Measurements from ENCODE around the gene ZNF416.

DNA sequence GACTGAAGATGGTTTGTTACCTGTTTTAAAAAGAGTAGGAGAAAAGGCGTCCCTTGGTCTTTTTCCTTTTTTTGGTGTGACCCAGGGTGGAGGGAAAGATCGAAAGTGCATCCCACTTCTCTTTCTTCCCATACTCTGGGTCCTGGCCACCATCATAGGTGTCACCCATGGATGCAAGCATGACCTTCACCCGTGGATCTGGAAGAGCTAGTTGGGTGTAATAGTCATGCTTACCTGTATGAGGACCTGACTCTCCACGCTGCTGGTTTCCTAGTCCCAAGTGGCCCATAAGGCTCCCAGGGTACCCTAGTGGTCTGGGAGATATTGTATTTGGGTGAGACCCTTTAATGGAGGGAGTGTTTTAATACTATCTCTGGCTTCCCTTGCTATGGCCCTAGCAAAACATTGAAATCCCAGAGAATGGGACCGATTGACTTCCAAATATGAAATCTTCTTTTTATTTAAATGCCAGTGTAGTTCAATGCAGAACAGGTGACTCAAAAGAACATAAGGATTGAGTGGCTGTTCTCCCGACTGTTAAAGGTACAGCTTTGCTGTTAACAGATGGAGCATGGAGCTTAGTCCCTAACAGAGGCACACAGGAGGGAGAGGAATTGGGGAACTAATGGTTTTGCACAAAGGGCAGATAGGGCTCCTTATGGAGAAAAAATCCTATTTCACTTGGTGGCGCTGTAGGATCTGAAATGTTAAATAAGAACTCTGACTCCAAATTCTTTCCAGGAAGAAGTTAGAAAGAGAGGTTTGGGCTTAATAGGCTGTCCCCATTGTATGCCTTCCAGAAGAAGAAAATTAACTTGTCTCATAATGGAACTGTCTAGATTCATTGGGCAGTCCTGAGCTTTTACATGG, 12.1 kb downstream of the ZNF416 start:
- TF ChIP-seq, protein P1, sequence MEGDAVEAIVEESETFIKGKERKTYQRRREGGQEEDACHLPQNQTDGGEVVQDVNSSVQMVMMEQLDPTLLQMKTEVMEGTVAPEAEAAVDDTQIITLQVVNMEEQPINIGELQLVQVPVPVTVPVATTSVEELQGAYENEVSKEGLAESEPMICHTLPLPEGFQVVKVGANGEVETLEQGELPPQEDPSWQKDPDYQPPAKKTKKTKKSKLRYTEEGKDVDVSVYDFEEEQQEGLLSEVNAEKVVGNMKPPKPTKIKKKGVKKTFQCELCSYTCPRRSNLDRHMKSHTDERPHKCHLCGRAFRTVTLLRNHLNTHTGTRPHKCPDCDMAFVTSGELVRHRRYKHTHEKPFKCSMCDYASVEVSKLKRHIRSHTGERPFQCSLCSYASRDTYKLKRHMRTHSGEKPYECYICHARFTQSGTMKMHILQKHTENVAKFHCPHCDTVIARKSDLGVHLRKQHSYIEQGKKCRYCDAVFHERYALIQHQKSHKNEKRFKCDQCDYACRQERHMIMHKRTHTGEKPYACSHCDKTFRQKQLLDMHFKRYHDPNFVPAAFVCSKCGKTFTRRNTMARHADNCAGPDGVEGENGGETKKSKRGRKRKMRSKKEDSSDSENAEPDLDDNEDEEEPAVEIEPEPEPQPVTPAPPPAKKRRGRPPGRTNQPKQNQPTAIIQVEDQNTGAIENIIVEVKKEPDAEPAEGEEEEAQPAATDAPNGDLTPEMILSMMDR (IDR thresholded peaks at IDR 0.05 in 4 of 5, conservative IDR thresholded peaks at IDR 0.05 in 1 of 5) = no peak
- no peak for TF ChIP-seq POLR2A (IDR thresholded peaks at IDR 0.05)

All from gastrocnemius medialis (tissue), 4 donors.